Upper lobe of left lung (tissue), 6 donors: Measurements from ENCODE around the gene WLS. TPM values are rescaled to one million over a fixed set of nuclear protein-coding genes. Genes with fewer than 3 reads are reported as not detected.

Experiments used
- ATAC-seq, 2 donors: fragments of 200-7000 bp; cut with Tn5 transposase; one replicate each; pipeline ENCODE4 v1.9.1; 2022; ENCODE audit warnings: mild to moderate bottlenecking in 2 of 2, moderate library complexity in 2 of 2; ENCODE audit not compliant: low FRiP score in 2 of 2
- DNase-seq, 2 donors: peaks; one replicate each; pipeline ENCODE4 v3.0.0-alpha.2; 2019 to 2020
- H3K27ac ChIP-seq, 4 donors: fragments of 200-600 bp; sonication (generic); one replicate each; pipeline ENCODE4 v1.5.1; 2016 to 2019
- H3K27me3 ChIP-seq, 4 donors: fragments of 200-600 bp; sonication (generic); one replicate each; pipeline ENCODE4 v1.5.1; 2017 to 2019
- H3K36me3 ChIP-seq, 4 donors: fragments of 200-600 bp; sonication (generic); one replicate each; pipeline ENCODE4 v1.5.1; 2016 to 2019
- H3K4me1 ChIP-seq, 4 donors: fragments of 200-600 bp; sonication (generic); one replicate each; pipeline ENCODE4 v1.5.1; 2018 to 2019
- H3K4me3 ChIP-seq, 4 donors: fragments of 200-600 bp; sonication (generic); one replicate each; pipeline ENCODE4 v1.5.1; 2017 to 2019; ENCODE audit warnings: mild to moderate bottlenecking in 2 of 4, moderate library complexity in 1 of 4
- H3K9me3 ChIP-seq, 4 donors: fragments of 200-600 bp; sonication (generic); one replicate each; pipeline ENCODE4 v1.5.1; 2018 to 2019
- EP300 ChIP-seq, 4 donors: sonication (generic); formaldehyde crosslinking; IDR thresholded peaks; one replicate each; pipeline ENCODE4 v1.5.1; 2017; ENCODE audit warnings: antibody characterized with exemption in 4 of 4, control low read depth in 2 of 4
- POLR2A ChIP-seq, 4 donors: fragments of 450-650 bp; IDR thresholded peaks; one replicate each; pipeline ENCODE4 v1.5.1; 2016 to 2017; ENCODE audit warnings: antibody characterized with exemption in 4 of 4, mild to moderate bottlenecking in 2 of 4
- POLR2AphosphoS5 ChIP-seq, 2 donors: sonication (generic); formaldehyde crosslinking; IDR thresholded peaks; one replicate each; pipeline ENCODE4 v1.5.1; 2017; ENCODE audit warnings: antibody characterized with exemption in 2 of 2
- WGBS, 2 donors: methylation state at CpG; one replicate each; pipeline ENCODE4 v1.1.5; 2017 to 2018; 5-methylcytosine and 5-hydroxymethylcytosine counted together
- total RNA-seq, 6 donors: library from RNA; depleted of rRNA in 4 of 6; stranded (reverse); fragments of >200 nt in 4 of 6; gene quantifications; one replicate each; pipeline versions ENCODE4 v1.1.0 to v1.2.1, GENCODE V29; 2016 to 2021
- TF ChIP-seq, protein P1 (sequence below), 6 experiments: fragments of 450-650 bp in 4 of 6; fragments of 200-600 bp in 2 of 6; sonication (generic) in 2 of 6; IDR thresholded peaks; one replicate each; pipeline ENCODE4 v1.5.1; 2016 to 2019; ENCODE audit warnings: antibody characterized with exemption in 6 of 6
- donor health status: DM: no; HTN: no; CAD: no; lungs with moderate emphysema.
- donor health status: DM: no; HTN: yes; CAD: no; lungs with severe emphysema.

The WLS gene
- total RNA-seq, 6 donors from 2014 or later, result 33.5 to 113 (median 61.3) TPM

DNA sequence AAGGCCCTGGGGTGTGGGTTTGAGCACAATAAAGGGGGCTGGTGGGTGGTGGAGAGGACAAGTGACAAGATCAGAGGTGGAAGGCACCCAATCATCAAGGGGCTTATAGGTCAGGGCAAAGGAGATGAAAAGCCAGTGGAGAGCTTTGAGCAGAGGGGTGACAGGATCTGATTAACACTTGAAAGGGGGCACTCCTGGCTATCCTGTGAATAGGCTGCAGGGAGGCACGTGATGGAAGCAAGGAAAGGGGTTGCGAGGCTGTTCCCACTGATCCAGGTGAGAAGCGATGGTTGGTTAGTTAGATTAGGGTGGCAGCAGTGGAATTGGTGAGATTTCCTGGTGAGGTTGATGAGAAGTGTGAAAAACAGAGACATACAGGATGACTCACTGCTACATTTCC is 80.6 kb downstream of the WLS start:
- 69 to 91% methylated on average over 3 of the region's 3 CpGs for WGBS, 2 donors
- no peak for TF ChIP-seq POLR2A (IDR thresholded peaks at IDR 0.05)
- no peak for TF ChIP-seq EP300 (IDR thresholded peaks at IDR 0.05)
- TF ChIP-seq, protein P1, sequence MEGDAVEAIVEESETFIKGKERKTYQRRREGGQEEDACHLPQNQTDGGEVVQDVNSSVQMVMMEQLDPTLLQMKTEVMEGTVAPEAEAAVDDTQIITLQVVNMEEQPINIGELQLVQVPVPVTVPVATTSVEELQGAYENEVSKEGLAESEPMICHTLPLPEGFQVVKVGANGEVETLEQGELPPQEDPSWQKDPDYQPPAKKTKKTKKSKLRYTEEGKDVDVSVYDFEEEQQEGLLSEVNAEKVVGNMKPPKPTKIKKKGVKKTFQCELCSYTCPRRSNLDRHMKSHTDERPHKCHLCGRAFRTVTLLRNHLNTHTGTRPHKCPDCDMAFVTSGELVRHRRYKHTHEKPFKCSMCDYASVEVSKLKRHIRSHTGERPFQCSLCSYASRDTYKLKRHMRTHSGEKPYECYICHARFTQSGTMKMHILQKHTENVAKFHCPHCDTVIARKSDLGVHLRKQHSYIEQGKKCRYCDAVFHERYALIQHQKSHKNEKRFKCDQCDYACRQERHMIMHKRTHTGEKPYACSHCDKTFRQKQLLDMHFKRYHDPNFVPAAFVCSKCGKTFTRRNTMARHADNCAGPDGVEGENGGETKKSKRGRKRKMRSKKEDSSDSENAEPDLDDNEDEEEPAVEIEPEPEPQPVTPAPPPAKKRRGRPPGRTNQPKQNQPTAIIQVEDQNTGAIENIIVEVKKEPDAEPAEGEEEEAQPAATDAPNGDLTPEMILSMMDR (IDR thresholded peaks at IDR 0.05), result no peak
- TF ChIP-seq POLR2AphosphoS5 (IDR thresholded peaks at IDR 0.05), result no peak
- peaks cover 4 to 45% (median 8%) of the 10 kb centered on the region in 4 donors for H3K36me3 ChIP-seq
- no peak overlapping the region for H3K27ac ChIP-seq
- no peaks in the 10 kb centered on the region for H3K27me3 ChIP-seq
- H3K9me3 ChIP-seq, result no peaks in the 10 kb centered on the region
- DNase-seq, result no peak
- no peak for ATAC-seq
- no peaks in the 10 kb centered on the region for H3K4me1 ChIP-seq
- no peak overlapping the region for H3K4me3 ChIP-seq

DNA sequence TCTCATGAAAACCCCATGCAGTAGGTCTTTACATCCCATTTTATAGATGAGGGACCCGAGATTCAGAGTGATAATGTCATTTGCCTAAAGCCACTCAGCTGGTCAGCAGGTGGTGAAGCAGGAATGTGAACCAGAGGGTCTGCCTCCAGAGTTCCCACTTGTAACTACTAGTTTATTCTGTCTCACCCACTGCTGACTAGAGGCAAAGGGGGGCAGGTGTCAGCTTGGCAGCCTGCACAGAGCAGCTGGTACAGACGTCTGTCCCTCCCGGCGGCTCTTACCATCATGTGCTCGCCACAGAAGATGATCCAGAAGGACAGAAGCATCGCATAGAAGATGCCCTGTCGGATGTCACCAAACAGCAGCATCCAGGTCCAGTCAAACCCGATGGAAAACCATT is 82.4 kb downstream of the WLS start:
- no peak for ATAC-seq
- H3K4me1 ChIP-seq, result peaks cover 0 to 10% (median 6%) of the 10 kb centered on the region in 4 donors
- H3K27me3 ChIP-seq, result no peaks in the 10 kb centered on the region
- H3K27ac ChIP-seq, result no peak overlapping the region
- DNase-seq, result no peak
- no peaks in the 10 kb centered on the region for H3K9me3 ChIP-seq
- peaks cover 4 to 48% (median 8%) of the 10 kb centered on the region in 4 donors for H3K36me3 ChIP-seq
- H3K4me3 ChIP-seq, result no peak overlapping the region
- TF ChIP-seq POLR2A (IDR thresholded peaks at IDR 0.05), result no peak
- no peak for TF ChIP-seq POLR2AphosphoS5 (IDR thresholded peaks at IDR 0.05)
- TF ChIP-seq EP300 (IDR thresholded peaks at IDR 0.05), result no peak
- TF ChIP-seq, protein P1 (IDR thresholded peaks at IDR 0.05), result no peak
- WGBS, 2 donors, result 92 to 95% methylated on average over 4 to 8 of the region's 8 CpGs

DNA sequence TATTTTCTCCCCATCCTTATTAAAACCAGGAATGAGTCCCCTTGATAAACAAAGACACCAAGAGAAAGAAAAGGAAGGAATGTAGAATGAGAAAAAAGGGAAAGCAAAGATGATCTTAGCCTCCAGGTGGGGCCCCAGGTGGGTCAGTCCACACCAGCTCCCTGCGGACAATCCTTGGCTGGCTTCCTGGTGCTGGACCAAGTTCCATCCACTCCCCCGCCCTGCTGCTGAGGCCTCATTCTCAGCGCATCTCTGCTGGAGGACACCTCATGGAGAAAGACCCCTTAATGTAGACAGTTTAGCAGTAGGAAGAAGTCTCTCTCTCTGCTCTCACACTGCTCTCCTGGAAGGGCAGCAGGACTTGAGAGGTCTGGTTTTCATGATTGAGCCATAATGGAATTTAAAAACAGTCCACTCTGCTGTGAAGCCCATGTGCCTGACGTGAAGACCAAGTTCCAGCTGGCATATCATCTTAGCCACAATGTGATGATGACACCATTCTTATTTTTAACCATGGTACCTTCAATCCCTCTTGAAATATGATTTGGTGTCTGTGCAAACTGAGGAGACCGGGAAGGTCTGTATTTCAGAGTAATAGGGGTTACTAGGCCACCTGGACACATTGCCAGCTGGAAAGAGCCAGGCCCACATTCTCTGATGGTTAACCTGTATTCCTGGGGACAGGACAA is 83.1 kb downstream of the WLS start:
- H3K4me1 ChIP-seq, result peaks cover 0 to 10% (median 6%) of the 10 kb centered on the region in 4 donors
- DNase-seq (no peak), ATAC-seq (no peak)
- no peak overlapping the region for H3K4me3 ChIP-seq
- no peak overlapping the region for H3K27ac ChIP-seq
- no peak for TF ChIP-seq POLR2AphosphoS5 (IDR thresholded peaks at IDR 0.05)
- TF ChIP-seq EP300 (IDR thresholded peaks at IDR 0.05), result no peak
- no peak for TF ChIP-seq POLR2A (IDR thresholded peaks at IDR 0.05)
- TF ChIP-seq, protein P1 (IDR thresholded peaks at IDR 0.05), result no peak
- no peaks in the 10 kb centered on the region for H3K27me3 ChIP-seq
- H3K9me3 ChIP-seq, result no peaks in the 10 kb centered on the region
- WGBS, 2 donors, result 88 to 91% methylated on average over 5 of the region's 5 CpGs
- H3K36me3 ChIP-seq, result peaks cover 4 to 52% (median 8%) of the 10 kb centered on the region in 4 donors

DNA sequence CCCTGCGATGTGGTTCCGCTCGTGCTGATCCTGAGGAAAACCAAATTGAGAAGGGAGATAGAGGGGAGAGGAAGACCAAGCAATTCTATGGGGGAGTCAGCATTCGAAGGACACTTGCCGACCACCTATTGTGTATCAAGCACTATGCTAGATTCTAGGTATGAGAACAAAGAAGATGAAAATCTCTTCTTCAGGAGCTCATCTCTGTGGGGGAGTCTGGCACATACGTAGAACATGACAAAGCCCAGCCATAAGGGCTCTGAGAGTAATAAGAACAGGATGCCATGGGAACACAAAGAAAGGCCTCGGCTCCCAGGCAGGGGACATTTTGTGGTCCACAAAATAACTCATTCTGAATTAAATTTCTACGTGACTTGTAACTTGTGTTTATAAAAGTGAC is 83.7 kb downstream of the WLS start:
- no peak overlapping the region for H3K4me3 ChIP-seq
- DNase-seq (no peak), ATAC-seq (no peak)
- peaks cover 0 to 10% (median 6%) of the 10 kb centered on the region in 4 donors for H3K4me1 ChIP-seq
- no peak for TF ChIP-seq EP300 (IDR thresholded peaks at IDR 0.05)
- TF ChIP-seq, protein P1 (IDR thresholded peaks at IDR 0.05), result no peak
- TF ChIP-seq POLR2A (IDR thresholded peaks at IDR 0.05), result no peak
- no peak for TF ChIP-seq POLR2AphosphoS5 (IDR thresholded peaks at IDR 0.05)
- H3K9me3 ChIP-seq, result no peaks in the 10 kb centered on the region
- no peaks in the 10 kb centered on the region for H3K27me3 ChIP-seq
- no peak overlapping the region for H3K27ac ChIP-seq
- H3K36me3 ChIP-seq, result peaks cover 4 to 54% (median 8%) of the 10 kb centered on the region in 4 donors
- 95 to 97% methylated on average over 8 of the region's 8 CpGs for WGBS, 2 donors
